SU-DHL-6 (cell line): ENCODE data around the gene PCSK9.

Experiments
- H2AFZ ChIP-seq: fragments of 200-600 bp; sonication (generic); 2 replicates; pipeline ENCODE4 v1.6.1; 2014; ENCODE audit warnings: low read depth, mild to moderate bottlenecking, moderate library complexity, mixed read lengths, antibody characterized with exemption, low read length; ENCODE audit not compliant: severe bottlenecking
- H3F3A ChIP-seq: fragments of 200-600 bp; shearing (Covaris generic); 2 replicates; pipeline ENCODE4 v1.6.0; 2016; ENCODE audit warnings: antibody characterized with exemption, mild to moderate bottlenecking; ENCODE audit not compliant: insufficient read depth
- H3K27ac ChIP-seq: fragments of 200-600 bp; sonication (generic); 2 replicates; pipeline ENCODE4 v1.5.1; 2016; ENCODE audit warnings: low read depth, mild to moderate bottlenecking, low read length, moderate library complexity, mixed read lengths
- H3K27me3 ChIP-seq: fragments of 200-600 bp; sonication (generic), shearing (Covaris generic); 2 replicates; pipeline ENCODE4 v1.6.0; 2014; ENCODE audit warnings: mild to moderate bottlenecking, low read length
- H3K36me3 ChIP-seq: fragments of 200-600 bp; sonication (generic); 2 replicates; pipeline ENCODE4 v1.6.1; 2014; ENCODE audit warnings: mild to moderate bottlenecking, low read length, mixed read lengths
- H3K4me2 ChIP-seq: fragments of 300-600, 200-600 bp; shearing (Covaris generic), sonication (generic); 2 replicates; pipeline ENCODE4 v1.6.0; 2014; ENCODE audit warnings: low read length, low read depth, mild to moderate bottlenecking; ENCODE audit not compliant: poor library complexity, severe bottlenecking
- H3K4me3 ChIP-seq: fragments of 200-600 bp; sonication (generic); 2 replicates; pipeline ENCODE4 v1.5.1; 2014; ENCODE audit warnings: antibody characterized with exemption, low read length, mild to moderate bottlenecking, mixed read lengths; ENCODE audit not compliant: insufficient read depth, poor library complexity, severe bottlenecking
- H3K79me2 ChIP-seq: fragments of 200-600 bp; sonication (generic); 2 replicates; pipeline ENCODE4 v1.6.1; 2014; ENCODE audit warnings: mild to moderate bottlenecking, low read length, moderate library complexity; ENCODE audit not compliant: insufficient read depth
- H3K9ac ChIP-seq: fragments of 200-600 bp; sonication (generic); 2 replicates; pipeline ENCODE4 v1.7.0; 2014; ENCODE audit warnings: mild to moderate bottlenecking, low read length
- H3K9me2 ChIP-seq: fragments of 200-600 bp; sonication (generic); replicated peaks from 2 replicates; pipeline ENCODE4 v1.6.1; 2014; ENCODE audit warnings: low read length; ENCODE audit not compliant: insufficient read depth
- H3K9me3 ChIP-seq: fragments of 200-600 bp; sonication (generic); 2 replicates; pipeline ENCODE4 v1.6.1; 2014; ENCODE audit warnings: low read length, mixed read lengths; ENCODE audit not compliant: insufficient read depth
- H4K20me1 ChIP-seq: fragments of 200-600 bp; sonication (generic); 2 replicates; pipeline ENCODE4 v1.6.1; 2014; ENCODE audit warnings: low read depth, mild to moderate bottlenecking, antibody characterized with exemption, low read length, moderate library complexity, mixed read lengths
- CTCF ChIP-seq: fragments of 200-600 bp; sonication (generic); IDR thresholded peaks from one replicate; pipeline ENCODE4 v1.5.1; 2017; ENCODE audit warnings: antibody characterized with exemption, mild to moderate bottlenecking, low read length, moderate library complexity; ENCODE audit not compliant: insufficient read depth, poor library complexity, severe bottlenecking
- EZH2phosphoT487 ChIP-seq: fragments of 200-600 bp; sonication (generic), shearing (Covaris generic); conservative IDR thresholded peaks from 2 replicates; pipeline ENCODE4 v1.6.1; 2018; ENCODE audit warnings: mild to moderate bottlenecking, antibody characterized with exemption, low read length, moderate library complexity, mixed read lengths

PCSK9 gene

GRCh38 chr1:55048453-55049270, 9.3 kb downstream of the PCSK9 start:
- Histone ChIP-seq H3K27ac (no peak overlapping the region), H3K36me3 (no peaks in the 10 kb centered on the region), H3K79me2 (no peaks in the 10 kb centered on the region)

GRCh38 chr1:55049271-55049913, 10.0 kb downstream of the PCSK9 start:
- no peak for TF ChIP-seq EZH2phosphoT487
- TF ChIP-seq CTCF, result no peak
- Histone ChIP-seq H3K36me3 (no peaks in the 10 kb centered on the region), H3K4me2 (no peak overlapping the region), H3F3A (no peaks in the 10 kb centered on the region), H3K4me3 (no peak overlapping the region), H3K9ac (no peak overlapping the region), H4K20me1 (no peaks in the 10 kb centered on the region), H2AFZ (no peak overlapping the region), H3K27ac (no peak overlapping the region), H3K9me2 (no peaks in the 10 kb centered on the region), H3K9me3 (no peaks in the 10 kb centered on the region), H3K79me2 (no peaks in the 10 kb centered on the region), H3K27me3 (no peaks in the 10 kb centered on the region)

More at GRCh38 chr1:55048453-55049270, 9.3 kb downstream of the PCSK9 start:
- no peaks in the 10 kb centered on the region for H3F3A ChIP-seq
- no peak for TF ChIP-seq CTCF
- TF ChIP-seq EZH2phosphoT487, result no peak
- no peaks in the 10 kb centered on the region for H3K9me3 ChIP-seq
- H4K20me1 ChIP-seq, result no peaks in the 10 kb centered on the region
- H3K4me2 ChIP-seq, result no peak overlapping the region
- H3K4me3 ChIP-seq, result no peak overlapping the region
- H3K9ac ChIP-seq, result no peak overlapping the region
- H2AFZ ChIP-seq, result no peak overlapping the region
- no peaks in the 10 kb centered on the region for H3K9me2 ChIP-seq
- H3K27me3 ChIP-seq, result no peaks in the 10 kb centered on the region

- no peak overlapping the region for H3K27ac ChIP-seq
- H4K20me1 ChIP-seq, result no peaks in the 10 kb centered on the region
- no peaks in the 10 kb centered on the region for H3K36me3 ChIP-seq
- no peak overlapping the region for H2AFZ ChIP-seq
- no peaks in the 10 kb centered on the region for H3K27me3 ChIP-seq
- TF ChIP-seq EZH2phosphoT487 (no peak), CTCF (no peak)
- no peak overlapping the region for H3K4me3 ChIP-seq
- no peaks in the 10 kb centered on the region for H3K79me2 ChIP-seq
- no peaks in the 10 kb centered on the region for H3K9me2 ChIP-seq
- no peaks in the 10 kb centered on the region for H3K9me3 ChIP-seq
- no peak overlapping the region for H3K4me2 ChIP-seq
- no peak overlapping the region for H3K9ac ChIP-seq
- H3F3A ChIP-seq, result no peaks in the 10 kb centered on the region
Observed at GRCh38 chr1:55049914-55050278, 10.5 kb downstream of the PCSK9 start.
